HepG2 (cell line): ENCODE results near the gene MARCHF2. TPM values are rescaled to one million over a fixed set of nuclear protein-coding genes. Genes with fewer than 3 reads are reported as not detected.
A peak's percentile ranks its signal among the peaks of the same experiment; 100 is the strongest.

Experiments
- ATAC-seq: fragments of 200-7000 bp; cut with Tn5 transposase; 3 replicates; pipeline ENCODE4 v1.9.1; 2020; ENCODE audit warnings: mild to moderate bottlenecking, moderate library complexity
- BruUV-seq: library from RNA; stranded (reverse); fragments of 400-500 nt; replicated peaks from 2 replicates; lab custom pipeline; 2021; lab: Mats Ljungman, UMichigan
- CTCF ChIA-PET: fragments of 300-600 bp; formaldehyde crosslinking; extraction: SDS; loops from one replicate; lab custom pipeline; 2021; ENCODE audit warnings: low total read pairs, inconsistent platforms, low intra/inter-chr PET ratio; lab: Yijun Ruan, JAX
- POLR2A ChIA-PET: fragments of 350-600 bp; sonication (Branson Sonifier 250); formaldehyde crosslinking; loops from one replicate; lab custom pipeline; 2020; ENCODE audit warnings: antibody characterized with exemption, inconsistent platforms; lab: Yijun Ruan, JAX
- DNase-seq: peaks from one replicate; pipeline ENCODE4 v3.0.0-alpha.2; 2015; ENCODE audit warnings: low spot score
- FAIRE-seq: peaks from 3 replicates; lab custom pipeline; 2011; peaks lifted over from hg19 to GRCh38; lab: Jason Lieb, UNC
- H2AFZ ChIP-seq: one replicate; pipeline ENCODE4 v1.6.1; 2011; ENCODE audit warnings: low read length, inconsistent platforms
- H3K27ac ChIP-seq: fragments of 300-600 bp; 3 replicates; pipeline ENCODE4 v1.8.0; 2011; ENCODE audit warnings: mixed run types, mild to moderate bottlenecking, mixed read lengths, low read length, inconsistent platforms; ENCODE audit not compliant: insufficient read depth; ENCODE audit errors: extremely low read length
- H3K27me3 ChIP-seq, 2 experiments: fragments of 200-600 bp in 1 of 2; 2 replicates in 1 of 2; 3 replicates in 1 of 2; pipeline versions ENCODE4 v1.6.0 to v1.8.0; 2011; ENCODE audit warnings: low read length in 2 of 2, mild to moderate bottlenecking in 2 of 2, moderate library complexity in 2 of 2, inconsistent platforms in 1 of 2; ENCODE audit not compliant: insufficient read depth in 2 of 2, control insufficient read depth in 1 of 2
- H3K36me3 ChIP-seq, 2 experiments: fragments of 200-600 bp in 1 of 2; replicated peaks in 1 of 2; 2 replicates in 1 of 2; 3 replicates in 1 of 2; pipeline versions ENCODE4 v1.5.1 to v1.8.0; 2011; ENCODE audit warnings: low read length in 2 of 2, inconsistent platforms in 1 of 2; ENCODE audit not compliant: insufficient read depth in 2 of 2, control insufficient read depth in 1 of 2
- H3K4me1 ChIP-seq: 2 replicates; pipeline ENCODE4 v1.5.1; 2012; ENCODE audit warnings: low read length, inconsistent platforms; ENCODE audit not compliant: insufficient read depth
- H3K4me2 ChIP-seq: 2 replicates; pipeline ENCODE4 v1.6.0; 2011; ENCODE audit warnings: low read depth, low read length, inconsistent platforms
- H3K4me3 ChIP-seq, 3 experiments: fragments of 200-600 bp in 1 of 3; sonication (generic), shearing (Covaris generic) in 1 of 3; replicated peaks in 1 of 3; 2 replicates each; pipeline ENCODE4 v1.5.1; 2011 to 2016; ENCODE audit warnings: low read length in 3 of 3, inconsistent platforms in 2 of 3, low read depth in 2 of 3, mild to moderate bottlenecking in 2 of 3, control low read depth in 1 of 3, mixed read lengths in 1 of 3; ENCODE audit not compliant: insufficient read depth in 1 of 3
- H3K79me2 ChIP-seq: one replicate; pipeline ENCODE4 v1.6.1; 2011; ENCODE audit warnings: low read length, inconsistent platforms; ENCODE audit not compliant: insufficient read depth
- H3K9ac ChIP-seq: 2 replicates; pipeline ENCODE4 v1.6.0; 2011; ENCODE audit warnings: mild to moderate bottlenecking, low read depth, low read length, inconsistent platforms; ENCODE audit not compliant: insufficient read depth
- H3K9me3 ChIP-seq: 2 replicates; pipeline ENCODE4 v1.5.1; 2012; ENCODE audit warnings: mild to moderate bottlenecking, low read length
- H4K20me1 ChIP-seq: 2 replicates; pipeline ENCODE4 v1.6.0; 2011; ENCODE audit warnings: inconsistent platforms, mild to moderate bottlenecking, low read length, moderate library complexity; ENCODE audit not compliant: insufficient read depth
- AGO2 ChIP-seq: fragments of 200-400 bp; formaldehyde crosslinking; optimal IDR thresholded peaks from 2 replicates; pipeline ENCODE3; 2017; ENCODE audit warnings: mild to moderate bottlenecking, low read depth, low read length, moderate library complexity
- ARNT2 ChIP-seq: sonication (generic); formaldehyde crosslinking; IDR thresholded peaks from 2 replicates; pipeline ENCODE4 v1.8.0; 2022; ENCODE audit warnings: mild to moderate bottlenecking, low read depth, missing genetic modification reagents, moderate library complexity
- ASH2L ChIP-seq: fragments of 300-600, 200-600 bp; sonication (generic); IDR thresholded peaks from 2 replicates; pipeline ENCODE4 v1.7.0; 2017; ENCODE audit warnings: low read depth, mild to moderate bottlenecking, moderate library complexity, mixed read lengths, low read length; ENCODE audit not compliant: insufficient read length
- CEBPG ChIP-seq: IDR thresholded peaks from 2 replicates; pipeline ENCODE4 v1.6.1; 2016
- EP300 ChIP-seq, 3 experiments: sonication (generic) in 1 of 3; formaldehyde crosslinking in 1 of 3; IDR thresholded peaks; 2 replicates each; pipeline versions ENCODE4 v1.5.1 to v1.6.1; 2011 to 2020; ENCODE audit warnings: low read depth in 2 of 3, low read length in 2 of 3, borderline replicate concordance in 1 of 3, improper control_type of control experiment in 1 of 3, mild to moderate bottlenecking in 1 of 3, missing genetic modification reagents in 1 of 3, moderate library complexity in 1 of 3
- HNRNPK ChIP-seq: fragments of 200-400 bp; formaldehyde crosslinking; IDR thresholded peaks from 2 replicates; pipeline ENCODE4 v1.6.1; 2018; ENCODE audit warnings: low read length, low read depth, moderate library complexity, mild to moderate bottlenecking; ENCODE audit not compliant: poor library complexity, severe bottlenecking
- ISX ChIP-seq: sonication (generic); formaldehyde crosslinking; conservative IDR thresholded peaks from 2 replicates; pipeline ENCODE4 v1.5.0; 2020; ENCODE audit warnings: missing genetic modification reagents
- PHF8 ChIP-seq: sonication (generic); formaldehyde crosslinking; IDR thresholded peaks from 2 replicates; pipeline ENCODE4 v1.5.0; 2020; ENCODE audit warnings: missing genetic modification reagents
- POGK ChIP-seq: sonication (generic); formaldehyde crosslinking; conservative IDR thresholded peaks from 2 replicates; pipeline ENCODE4 v1.8.0; 2022; ENCODE audit warnings: mild to moderate bottlenecking, moderate library complexity, missing genetic modification reagents
- POLR2A ChIP-seq, 2 experiments: IDR thresholded peaks; 2 replicates each; pipeline ENCODE4 v1.6.1; 2011; ENCODE audit warnings: low read depth in 2 of 2, low read length in 2 of 2, mild to moderate bottlenecking in 1 of 2, moderate library complexity in 1 of 2; ENCODE audit not compliant: insufficient read depth in 1 of 2
- POLR2AphosphoS2 ChIP-seq: IDR thresholded peaks from 2 replicates; pipeline ENCODE4 v1.6.1; 2011; ENCODE audit warnings: low read depth, low read length, improper control_type of control experiment
- RBM39 ChIP-seq: fragments of 200-400 bp; formaldehyde crosslinking; IDR thresholded peaks from one replicate; pipeline ENCODE4 v1.6.1; 2018; ENCODE audit warnings: antibody characterized with exemption, mild to moderate bottlenecking, low read depth, low read length; ENCODE audit not compliant: poor library complexity, severe bottlenecking
- SP1 ChIP-seq, 2 experiments: fragments of 450-650 bp in 1 of 2; sonication (generic) in 1 of 2; formaldehyde crosslinking in 1 of 2; IDR thresholded peaks; 2 replicates each; pipeline versions ENCODE4 v1.4.0 to v1.6.1; 2016 to 2020; ENCODE audit warnings: missing genetic modification reagents in 1 of 2
- SP5 ChIP-seq: IDR thresholded peaks from 2 replicates; pipeline ENCODE4 v1.6.1; 2016; ENCODE audit warnings: low read depth, borderline replicate concordance
- SPEN ChIP-seq: sonication (generic); formaldehyde crosslinking; IDR thresholded peaks from 2 replicates; pipeline ENCODE4 v1.5.1; 2020; ENCODE audit warnings: low read depth, mild to moderate bottlenecking, missing genetic modification reagents
- ZBTB21 ChIP-seq: sonication (generic); formaldehyde crosslinking; IDR thresholded peaks from 2 replicates; pipeline ENCODE4 v1.4.0; 2020; ENCODE audit warnings: missing genetic modification reagents
- ZBTB33 ChIP-seq: sonication (generic); formaldehyde crosslinking; IDR thresholded peaks from 2 replicates; pipeline ENCODE4 v1.4.0; 2020; ENCODE audit warnings: missing genetic modification reagents
- ZFX ChIP-seq: sonication (generic); formaldehyde crosslinking; IDR thresholded peaks from 2 replicates; pipeline ENCODE4 v1.4.0; 2020; ENCODE audit warnings: mild to moderate bottlenecking, low read depth, missing genetic modification reagents, moderate library complexity
- ZNF558 ChIP-seq: sonication (generic); formaldehyde crosslinking; IDR thresholded peaks from 2 replicates; pipeline ENCODE4 v1.9.0; 2022; ENCODE audit warnings: mild to moderate bottlenecking, missing genetic modification reagents, borderline replicate concordance
- ZSCAN21 ChIP-seq: sonication (generic); formaldehyde crosslinking; IDR thresholded peaks from 2 replicates; pipeline ENCODE4 v1.8.0; 2022; ENCODE audit warnings: mild to moderate bottlenecking, missing genetic modification reagents, moderate library complexity, borderline replicate concordance
- WGBS: methylation state at CpG from one replicate; pipeline ENCODE4 v1.1.6; 2017; ENCODE audit warnings: low lambda C conversion rate; 5-methylcytosine and 5-hydroxymethylcytosine counted together
- in situ Hi-C: cut with HindIII; loops from 2 replicates; pipeline ENCODE4 v1.10.0; 2017; ENCODE audit warnings: low pct_unique_long_range_greater_than_20kb; ENCODE audit not compliant: extremely low pct_ligation_motif_present
- intact Hi-C: fragments of 100-400 bp; cut with micrococcal nuclease; formaldehyde crosslinking; loops from one replicate; pipeline ENCODE4 v1.10.0; 2022; ENCODE audit not compliant: unreplicated experiment
- polyA plus RNA-seq, 8 experiments: library from polyadenylated mRNA; depleted of rRNA in 3 of 8; stranded (reverse) in 7 of 8; unstranded in 1 of 8; fragments of >200 nt; fragmentation: Illumina TruSeq in 4 of 8; extraction: Trizol in 4 of 8; gene quantifications; 2 replicates each; pipeline versions ENCODE4 v1.2.1 to v1.2.3, GENCODE V29; 2011 to 2016; ENCODE audit warnings: low read depth in 4 of 8, missing spikeins in 1 of 8, mixed read lengths in 1 of 8; ENCODE audit not compliant: insufficient read depth in 1 of 8
- total RNA-seq, 5 experiments: library from RNA; depleted of rRNA; stranded (reverse); fragments of >200 nt; fragmentation: Illumina TruSeq; extraction: Trizol; gene quantifications; 2 replicates each; pipeline ENCODE4 v1.2.3, GENCODE V29; 2016; ENCODE audit warnings: low read depth in 1 of 5

The MARCHF2 gene
- total and polyA plus RNA-seq, 2 of the 13 experiments (the other 11 are each of a cell fraction or from before 2014, with no cell fraction given), result 12.7 to 13.0 TPM

GRCh38 chr19:8390617-8390981 is 22.5 kb upstream of the MARCHF2 start:
- peaks cover 88% of the 10 kb centered on the region for H3K4me1 ChIP-seq

More at GRCh38 chr19:8390617-8390981, 22.5 kb upstream of the MARCHF2 start:
- Histone ChIP-seq H3K27me3 (no peaks in the 10 kb centered on the region), H3K36me3 (no peaks in the 10 kb centered on the region), H2AFZ (no peak overlapping the region), H3K9me3 (no peaks in the 10 kb centered on the region), H4K20me1 (peaks cover 9% of the 10 kb centered on the region), H3K4me3 (peak overlapping the region; percentile 84 to 86 (median 85)), H3K9ac (peak overlapping the region; percentile 100), H3K27ac (peak overlapping the region; percentile 96), H3K4me2 (peak overlapping the region; percentile 95), H3K79me2 (peaks cover 35% of the 10 kb centered on the region)
- POLR2A ChIA-PET, result interaction anchor here (0.6 to 3.0 kb wide), 24 partner anchors 8 to 136 kb away, joined by 3 to 41 read pairs (median 6); partner anchors contain the start of genes ANGPTL4, HNRNPM, MARCHF2 and NDUFA7
- CTCF ChIA-PET, result interaction anchor here (1.4 kb wide), 1 partner anchor 37 kb away, joined by 3 read pairs; no protein-coding TSS in a partner anchor
- no TSS peak for BruUV-seq
- TF ChIP-seq EP300 (IDR thresholded peaks at IDR 0.05; ENCODE audit: low read depth in 2 of 2, low read length in 2 of 2) (0 out of 4 replicates have a peak, but pooled peaks of 1 of the 2 experiments have one; percentile 7), EP300 (CRISPR knock-in tag; IDR thresholded peaks at IDR 0.05; ENCODE audit: borderline replicate concordance) (no peak), ZBTB21 (CRISPR knock-in tag) (no peak), ASH2L (peak; percentile 8), AGO2 (peak; percentile 0), ISX (CRISPR knock-in tag) (no peak), POGK (CRISPR knock-in tag) (no peak), CEBPG (CRISPR knock-in tag) (no peak), SP1 (IDR thresholded peaks at IDR 0.05) (0 out of 2 replicates have a peak, but pooled peaks have one; percentile 35), SP1 (CRISPR knock-in tag; IDR thresholded peaks at IDR 0.05) (0 out of 2 replicates have a peak, but pooled peaks have one; percentile 23), HNRNPK (peak; percentile 50), SPEN (CRISPR knock-in tag) (0 out of 2 replicates have a peak, but pooled peaks have one; percentile 2), ZFX (0 out of 2 replicates have a peak, but pooled peaks have one; percentile 1), ZNF558 (0 out of 2 replicates have a peak, but pooled peaks have one; percentile 8), ARNT2 (CRISPR knock-in tag) (0 out of 2 replicates have a peak, but pooled peaks have one; percentile 11), POLR2A (IDR thresholded peaks at IDR 0.05; ENCODE audit: insufficient read depth in 1 of 2, low read depth in 2 of 2, low read length in 2 of 2) (peak; percentile 8 to 38; a peak in 2 of 4 replicates), PHF8 (CRISPR knock-in tag) (peak; percentile 4; the same call in 1 of the 2 replicates), SP5 (CRISPR knock-in tag) (0 out of 2 replicates have a peak, but pooled peaks have one; percentile 7), ZBTB33 (CRISPR knock-in tag) (no peak), POLR2AphosphoS2 (peak; percentile 49; the same call in 1 of the 2 replicates), RBM39 (peak; percentile 16), ZSCAN21 (0 out of 2 replicates have a peak, but pooled peaks have one; percentile 4)
- DNase-seq (peak; percentile 81), ATAC-seq (peak; percentile 64), FAIRE-seq (peak; percentile 67)
- WGBS, result 0% methylated on average over 13 of the region's 28 CpGs
- intact Hi-C loops (no loop called here), in situ Hi-C loops (no loop called here)
